ENCODE data around the gene CDC42EP4.

Gene CDC42EP4

DNA sequence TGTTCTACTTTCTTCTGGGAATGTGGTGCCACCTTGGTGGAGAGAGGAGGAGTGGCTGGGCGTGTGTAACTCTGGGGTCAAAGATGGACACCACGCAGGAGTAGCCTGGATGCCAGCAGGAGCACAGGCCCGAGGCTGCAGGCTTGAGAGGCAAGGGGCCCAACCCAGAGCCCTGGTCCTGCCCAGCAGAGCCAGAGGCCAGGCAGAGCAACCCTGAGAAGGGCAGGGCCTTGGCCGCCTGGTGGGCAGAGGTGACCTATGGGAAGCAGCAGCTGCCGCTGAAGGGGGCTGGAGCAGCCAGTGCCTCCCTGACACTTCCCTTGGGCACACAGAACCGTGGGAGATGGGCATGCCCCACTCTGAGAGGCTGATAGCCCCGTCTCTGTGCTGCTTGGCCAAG, 32.1 kb downstream of the CDC42EP4 start:
- H3K36me3 ChIP-seq (ENCODE audit: control insufficient read depth, insufficient read depth, low read length) = no peaks in the 10 kb centered on the region; the same call in 1 of the 2 replicates
- DNase-seq (ENCODE audit: low read depth, low spot score) = no peak
- no CpG with 5 or more reads among the region's 7 CpGs for WGBS (ENCODE audit: insufficient coverage, insufficient read length)
- no peak overlapping the region for H3K27ac ChIP-seq (ENCODE audit: low read length)
- H3K4me3 ChIP-seq (ENCODE audit: low read length) = no peak overlapping the region
- no peaks in the 10 kb centered on the region for H3K4me1 ChIP-seq (ENCODE audit: control insufficient read depth, insufficient read depth, low read length)
- no peaks in the 10 kb centered on the region for H3K27me3 ChIP-seq (ENCODE audit: control insufficient read depth, insufficient read depth, low read length)
- H3K9me3 ChIP-seq (ENCODE audit: control insufficient read depth, insufficient read depth, low read length) = no peaks in the 10 kb centered on the region

- no CpG with 5 or more reads among the region's 14 CpGs for WGBS (ENCODE audit: insufficient coverage, insufficient read length)
- Histone ChIP-seq H3K27ac (ENCODE audit: low read length) (no peak overlapping the region), H3K27me3 (ENCODE audit: control insufficient read depth, insufficient read depth, low read length) (no peaks in the 10 kb centered on the region), H3K9me3 (ENCODE audit: control insufficient read depth, insufficient read depth, low read length) (no peaks in the 10 kb centered on the region), H3K36me3 (ENCODE audit: control insufficient read depth, insufficient read depth, low read length) (no peaks in the 10 kb centered on the region), H3K4me1 (ENCODE audit: control insufficient read depth, insufficient read depth, low read length) (no peaks in the 10 kb centered on the region), H3K4me3 (ENCODE audit: low read length) (no peak overlapping the region)
- no peak for DNase-seq (ENCODE audit: low read depth, low spot score)
Measured at GRCh38 chr17:73278465-73279453, 33.0 kb downstream of the CDC42EP4 start.

DNA sequence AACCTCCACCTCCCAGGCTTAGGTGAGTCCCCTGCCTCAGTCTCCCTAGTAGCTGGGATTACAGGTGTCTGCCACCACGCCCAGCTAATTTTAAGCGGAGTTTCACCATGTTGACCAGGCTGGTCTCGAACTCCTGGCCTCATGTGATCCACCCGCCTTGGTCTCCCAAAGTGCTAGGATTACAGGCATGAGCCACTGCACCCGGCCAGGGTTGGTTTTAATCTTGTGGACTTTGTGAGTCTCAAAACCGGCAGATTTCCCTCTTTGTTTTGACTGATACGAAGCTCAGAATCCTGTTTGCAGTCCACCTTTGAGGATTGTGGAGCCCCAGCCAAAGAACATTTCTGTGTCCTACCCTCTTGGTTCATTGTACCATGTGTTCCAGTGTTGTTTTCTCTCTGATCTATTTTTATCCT, 33.7 kb downstream of the CDC42EP4 start:
- DNase-seq (ENCODE audit: low read depth, low spot score) = no peak
- WGBS (ENCODE audit: insufficient coverage, insufficient read length) = no CpG with 5 or more reads among the region's 7 CpGs
- Histone ChIP-seq H3K27ac (ENCODE audit: low read length) (no peak overlapping the region), H3K4me3 (ENCODE audit: low read length) (no peak overlapping the region), H3K4me1 (ENCODE audit: control insufficient read depth, insufficient read depth, low read length) (no peaks in the 10 kb centered on the region), H3K36me3 (ENCODE audit: control insufficient read depth, insufficient read depth, low read length) (no peaks in the 10 kb centered on the region), H3K27me3 (ENCODE audit: control insufficient read depth, insufficient read depth, low read length) (no peaks in the 10 kb centered on the region), H3K9me3 (ENCODE audit: control insufficient read depth, insufficient read depth, low read length) (no peaks in the 10 kb centered on the region)

- Histone ChIP-seq H3K9me3 (ENCODE audit: control insufficient read depth, insufficient read depth, low read length) (no peaks in the 10 kb centered on the region), H3K4me3 (ENCODE audit: low read length) (no peak overlapping the region), H3K27ac (ENCODE audit: low read length) (no peak overlapping the region), H3K36me3 (ENCODE audit: control insufficient read depth, insufficient read depth, low read length) (no peaks in the 10 kb centered on the region), H3K27me3 (ENCODE audit: control insufficient read depth, insufficient read depth, low read length) (no peaks in the 10 kb centered on the region; the same call in 1 of the 2 replicates), H3K4me1 (ENCODE audit: control insufficient read depth, insufficient read depth, low read length) (no peaks in the 10 kb centered on the region)
- DNase-seq (ENCODE audit: low read depth, low spot score) = no peak
- WGBS (ENCODE audit: insufficient coverage, insufficient read length) = no CpG with 5 or more reads among the region's 4 CpGs
Measured at GRCh38 chr17:73274490-73274889, 37.3 kb downstream of the CDC42EP4 start.

GRCh38 chr17:73272906-73273218, 38.9 kb downstream of the CDC42EP4 start:
- H3K27me3 ChIP-seq (ENCODE audit: control insufficient read depth, insufficient read depth, low read length) = no peaks in the 10 kb centered on the region; the same call in 1 of the 2 replicates
- no peak for DNase-seq (ENCODE audit: low read depth, low spot score)
- no peaks in the 10 kb centered on the region for H3K36me3 ChIP-seq (ENCODE audit: control insufficient read depth, insufficient read depth, low read length)
- H3K9me3 ChIP-seq (ENCODE audit: control insufficient read depth, insufficient read depth, low read length) = no peaks in the 10 kb centered on the region
- H3K4me3 ChIP-seq (ENCODE audit: low read length) = no peak overlapping the region
- H3K4me1 ChIP-seq (ENCODE audit: control insufficient read depth, insufficient read depth, low read length) = no peaks in the 10 kb centered on the region
- no peak overlapping the region for H3K27ac ChIP-seq (ENCODE audit: low read length)
- WGBS (ENCODE audit: insufficient coverage, insufficient read length) = no CpG with 5 or more reads among the region's 8 CpGs

- H3K27ac ChIP-seq (ENCODE audit: low read length) = no peak overlapping the region
- H3K9me3 ChIP-seq (ENCODE audit: control insufficient read depth, insufficient read depth, low read length) = no peaks in the 10 kb centered on the region
- H3K4me3 ChIP-seq (ENCODE audit: low read length) = no peak overlapping the region
- no peaks in the 10 kb centered on the region; the same call in 1 of the 2 replicates for H3K27me3 ChIP-seq (ENCODE audit: control insufficient read depth, insufficient read depth, low read length)
- H3K4me1 ChIP-seq (ENCODE audit: control insufficient read depth, insufficient read depth, low read length) = no peaks in the 10 kb centered on the region
- H3K36me3 ChIP-seq (ENCODE audit: control insufficient read depth, insufficient read depth, low read length) = no peaks in the 10 kb centered on the region
- no CpG with 5 or more reads among the region's 9 CpGs for WGBS (ENCODE audit: insufficient coverage, insufficient read length)
- DNase-seq (ENCODE audit: low read depth, low spot score) = no peak
Measured at GRCh38 chr17:73271072-73271471, 40.7 kb downstream of the CDC42EP4 start.

DNA sequence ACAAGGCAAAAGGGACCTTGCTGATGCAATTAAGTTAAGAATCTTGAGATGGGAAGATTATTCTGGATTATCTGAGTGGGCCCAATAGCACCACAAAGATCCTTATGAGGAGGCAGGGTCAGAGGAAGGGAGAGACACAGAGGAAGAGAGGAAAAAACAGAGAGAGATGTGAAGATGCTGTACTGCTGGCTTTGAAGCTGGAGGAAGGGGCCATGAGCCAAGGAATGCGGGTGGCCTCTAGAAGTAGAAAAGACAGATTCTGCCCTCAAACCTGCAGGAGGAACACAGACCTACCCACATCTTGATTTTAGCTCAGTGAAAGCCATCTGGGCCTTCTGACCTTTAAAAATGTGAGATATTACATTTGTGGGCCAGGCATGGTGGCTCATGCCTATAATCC, 42.0 kb downstream of the CDC42EP4 start:
- Histone ChIP-seq H3K27ac (ENCODE audit: low read length) (no peak overlapping the region), H3K27me3 (ENCODE audit: control insufficient read depth, insufficient read depth, low read length) (no peaks in the 10 kb centered on the region; the same call in 1 of the 2 replicates), H3K4me1 (ENCODE audit: control insufficient read depth, insufficient read depth, low read length) (no peaks in the 10 kb centered on the region), H3K36me3 (ENCODE audit: control insufficient read depth, insufficient read depth, low read length) (no peaks in the 10 kb centered on the region), H3K4me3 (ENCODE audit: low read length) (no peak overlapping the region), H3K9me3 (ENCODE audit: control insufficient read depth, insufficient read depth, low read length) (no peaks in the 10 kb centered on the region)
- no peak for DNase-seq (ENCODE audit: low read depth, low spot score)
- WGBS (ENCODE audit: insufficient coverage, insufficient read length) = no CpG with 5 or more reads among the region's 1 CpG

- H3K27ac ChIP-seq (ENCODE audit: low read length) = no peak overlapping the region
- no peak overlapping the region for H3K4me3 ChIP-seq (ENCODE audit: low read length)
Measured at GRCh38 chr17:73269329-73269615, 42.5 kb downstream of the CDC42EP4 start.

DNA sequence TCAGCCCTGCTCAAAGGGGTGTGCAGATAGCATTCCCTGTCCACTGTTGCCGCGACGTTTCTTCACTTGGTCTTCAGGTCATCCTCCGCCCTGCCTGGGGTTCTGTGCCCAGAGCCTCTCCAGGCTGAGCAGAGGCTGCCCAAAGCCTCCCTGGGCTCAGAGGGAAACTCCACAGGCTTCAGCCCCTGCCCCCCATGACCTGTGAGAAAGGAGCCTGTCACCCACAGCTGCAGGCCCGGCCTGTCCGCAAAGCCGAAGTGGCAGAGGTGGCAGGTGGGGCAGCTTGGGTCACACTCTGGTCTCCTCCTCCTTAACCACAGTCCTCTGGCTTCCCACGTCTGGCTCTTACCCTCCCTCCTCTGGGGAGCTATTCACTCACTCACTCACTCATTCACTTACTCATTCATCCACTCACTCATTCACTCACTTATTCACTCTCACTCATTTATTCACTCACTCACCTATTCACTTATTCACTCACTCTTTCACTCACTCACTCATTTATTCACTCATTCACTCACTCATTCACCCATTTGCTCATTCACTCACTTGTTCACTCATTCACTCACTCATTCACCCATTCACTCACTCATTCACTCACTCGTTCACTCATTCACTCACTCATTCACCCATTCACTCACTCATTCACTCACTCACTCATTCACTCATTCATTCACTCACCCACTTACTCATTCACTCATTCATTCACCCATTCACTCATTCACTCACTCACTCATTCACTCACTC, 43.0 kb downstream of the CDC42EP4 start:
- no peaks in the 10 kb centered on the region for H3K4me1 ChIP-seq (ENCODE audit: control insufficient read depth, insufficient read depth, low read length)

More at GRCh38 chr17:73269329-73269615, 42.5 kb downstream of the CDC42EP4 start:
- no peak for DNase-seq (ENCODE audit: low read depth, low spot score)
- Histone ChIP-seq H3K9me3 (ENCODE audit: control insufficient read depth, insufficient read depth, low read length) (no peaks in the 10 kb centered on the region), H3K4me1 (ENCODE audit: control insufficient read depth, insufficient read depth, low read length) (no peaks in the 10 kb centered on the region), H3K27me3 (ENCODE audit: control insufficient read depth, insufficient read depth, low read length) (no peaks in the 10 kb centered on the region; the same call in 1 of the 2 replicates), H3K36me3 (ENCODE audit: control insufficient read depth, insufficient read depth, low read length) (no peaks in the 10 kb centered on the region)

GRCh38 chr17:73267648-73268537, 43.9 kb downstream of the CDC42EP4 start:
- no peak for DNase-seq (ENCODE audit: low read depth, low spot score)
- Histone ChIP-seq H3K36me3 (ENCODE audit: control insufficient read depth, insufficient read depth, low read length) (no peaks in the 10 kb centered on the region), H3K4me1 (ENCODE audit: control insufficient read depth, insufficient read depth, low read length) (no peaks in the 10 kb centered on the region), H3K27ac (ENCODE audit: low read length) (no peak overlapping the region), H3K9me3 (ENCODE audit: control insufficient read depth, insufficient read depth, low read length) (no peaks in the 10 kb centered on the region), H3K27me3 (ENCODE audit: control insufficient read depth, insufficient read depth, low read length) (no peaks in the 10 kb centered on the region; the same call in 1 of the 2 replicates), H3K4me3 (ENCODE audit: low read length) (no peak overlapping the region)
- WGBS (ENCODE audit: insufficient coverage, insufficient read length) = no CpG with 5 or more reads among the region's 11 CpGs

More for the DNA sequence above, 43.0 kb downstream of the CDC42EP4 start:
- H3K4me3 ChIP-seq (ENCODE audit: low read length) = no peak overlapping the region
- H3K36me3 ChIP-seq (ENCODE audit: control insufficient read depth, insufficient read depth, low read length) = no peaks in the 10 kb centered on the region
- no peaks in the 10 kb centered on the region for H3K9me3 ChIP-seq (ENCODE audit: control insufficient read depth, insufficient read depth, low read length)
- no CpG with 5 or more reads among the region's 9 CpGs for WGBS (ENCODE audit: insufficient coverage, insufficient read length)
- no peaks in the 10 kb centered on the region; the same call in 1 of the 2 replicates for H3K27me3 ChIP-seq (ENCODE audit: control insufficient read depth, insufficient read depth, low read length)
- DNase-seq (ENCODE audit: low read depth, low spot score) = no peak
- H3K27ac ChIP-seq (ENCODE audit: low read length) = no peak overlapping the region
